SU-DHL-6 (cell line): ENCODE results near the gene TMEM108.

ENCODE experiments used
- CTCF ChIP-seq: fragments of 200-600 bp; sonication (generic); IDR thresholded peaks from one replicate; pipeline ENCODE4 v1.5.1; 2017; ENCODE audit warnings: antibody characterized with exemption, mild to moderate bottlenecking, low read length, moderate library complexity; ENCODE audit not compliant: insufficient read depth, poor library complexity, severe bottlenecking
- EZH2phosphoT487 ChIP-seq: fragments of 200-600 bp; sonication (generic), shearing (Covaris generic); conservative IDR thresholded peaks from 2 replicates; pipeline ENCODE4 v1.6.1; 2018; ENCODE audit warnings: mild to moderate bottlenecking, antibody characterized with exemption, low read length, moderate library complexity, mixed read lengths

DNA sequence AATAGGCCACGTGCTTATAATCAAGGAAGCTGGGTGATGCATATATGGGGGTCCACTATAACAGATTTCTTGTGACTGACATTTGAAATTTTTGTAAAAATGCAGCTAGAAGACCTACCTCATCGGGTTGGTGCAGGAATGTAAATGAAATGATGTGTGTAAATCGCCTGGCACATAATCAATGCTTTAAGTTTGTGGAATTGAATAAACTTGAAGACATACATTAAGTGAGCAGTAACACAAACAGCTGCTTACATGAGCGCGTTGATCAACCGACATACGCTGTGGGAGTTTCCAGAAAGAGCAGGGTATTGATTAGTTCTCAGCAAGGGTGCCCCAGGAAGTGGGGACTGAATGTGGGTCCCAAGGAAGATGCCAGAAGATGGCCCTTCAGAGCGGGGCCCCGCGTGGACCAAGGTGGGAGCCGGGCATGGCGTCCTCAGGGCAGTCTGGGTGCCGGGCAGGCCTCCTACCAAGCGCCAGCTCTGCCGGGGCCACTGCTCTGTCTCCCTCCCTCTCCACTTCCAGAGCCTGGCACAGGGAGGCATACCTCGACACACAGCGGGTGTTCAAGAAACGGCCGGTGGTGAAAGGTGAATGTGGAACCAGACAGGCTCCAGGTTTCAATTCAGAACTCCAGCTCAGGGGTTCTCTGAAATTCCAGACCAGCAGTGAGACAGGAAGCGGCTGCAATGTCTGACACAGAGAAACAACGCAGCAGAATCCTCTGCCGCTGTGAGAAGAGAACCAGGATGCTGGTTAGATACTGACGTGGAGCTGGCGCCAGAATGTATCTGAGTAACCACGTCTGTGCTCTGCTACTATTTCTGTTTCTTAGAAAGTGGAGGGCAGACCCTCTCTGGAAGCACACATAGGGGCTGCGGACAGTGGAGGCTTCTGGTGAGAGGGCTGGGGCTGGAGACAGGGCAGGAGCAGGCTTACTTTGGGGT lies 374.3 kb downstream of the TMEM108 start:
- TF ChIP-seq CTCF (no peak), EZH2phosphoT487 (no peak)
